Smooth muscle cell (in vitro differentiated cells): ENCODE results near the gene PCDH9. TPM values are rescaled to one million over a fixed set of nuclear protein-coding genes. Genes with fewer than 3 reads are reported as not detected.

ENCODE experiments used
- DNase-seq: peaks from one replicate; lab custom pipeline; 2025; ENCODE audit not compliant: unreplicated experiment; lab: John Stamatoyannopoulos, UW
- H2AFZ ChIP-seq: fragments of 200-600 bp; sonication (generic); 2 replicates; pipeline ENCODE4 v1.6.0; 2016; ENCODE audit warnings: antibody characterized with exemption, low read depth, mild to moderate bottlenecking
- H3F3A ChIP-seq: fragments of 200-600 bp; sonication (generic); 2 replicates; pipeline ENCODE4 v1.6.0; 2017; ENCODE audit warnings: antibody characterized with exemption, low read depth
- H3K27ac ChIP-seq: fragments of 200-600 bp; sonication (generic); 2 replicates; pipeline ENCODE4 v1.5.1; 2016; ENCODE audit warnings: low read depth, mild to moderate bottlenecking
- H3K27me3 ChIP-seq: fragments of 200-600 bp; sonication (generic); 2 replicates; pipeline ENCODE4 v1.6.1; 2016; ENCODE audit warnings: low read depth, mild to moderate bottlenecking
- H3K36me3 ChIP-seq: fragments of 200-600 bp; sonication (generic); 2 replicates; pipeline ENCODE4 v1.5.1; 2016; ENCODE audit warnings: low read depth
- H3K4me1 ChIP-seq: fragments of 200-600 bp; sonication (generic); 2 replicates; pipeline ENCODE4 v1.5.1; 2016; ENCODE audit warnings: low read depth
- H3K4me2 ChIP-seq: fragments of 200-600 bp; sonication (generic); 2 replicates; pipeline ENCODE4 v1.6.0; 2016; ENCODE audit warnings: mild to moderate bottlenecking
- H3K4me3 ChIP-seq: fragments of 200-600 bp; sonication (generic); 2 replicates; pipeline ENCODE4 v1.5.1; 2016; ENCODE audit warnings: mild to moderate bottlenecking
- H3K79me2 ChIP-seq: fragments of 200-600 bp; sonication (generic); 2 replicates; pipeline ENCODE4 v1.6.0; 2016; ENCODE audit warnings: low read depth, mild to moderate bottlenecking
- H3K9ac ChIP-seq: fragments of 200-600 bp; sonication (generic); 2 replicates; pipeline ENCODE4 v1.6.0; 2016; ENCODE audit warnings: low read depth
- H3K9me3 ChIP-seq: fragments of 200-600 bp; sonication (generic); replicated peaks from 2 replicates; pipeline ENCODE4 v1.5.1; 2016; ENCODE audit warnings: low read depth
- H4K20me1 ChIP-seq: fragments of 200-600 bp; sonication (generic); 2 replicates; pipeline ENCODE4 v1.6.0; 2016; ENCODE audit warnings: low read depth
- CTCF ChIP-seq: fragments of 200-600 bp; sonication (generic); IDR thresholded peaks from 2 replicates; pipeline ENCODE4 v1.5.1; 2017; ENCODE audit warnings: borderline replicate concordance, mild to moderate bottlenecking, antibody characterized with exemption; ENCODE audit not compliant: insufficient read depth, poor library complexity, severe bottlenecking
- WGBS: methylation state at CpG from one replicate; pipeline ENCODE4 v1.1.7; 2016; ENCODE audit warnings: low lambda C conversion rate; 5-methylcytosine and 5-hydroxymethylcytosine counted together
- polyA plus RNA-seq: library from polyadenylated mRNA; unstranded; fragments of >200 nt; fragmentation: Nextera tagmentation; extraction: Ambion mirVana; gene quantifications from 2 replicates; pipeline ENCODE4 v1.2.1, GENCODE V29; 2016
- total RNA-seq: library from RNA; depleted of rRNA; stranded (reverse); fragments of >200 nt; gene quantifications from 2 replicates; pipeline ENCODE4 v1.2.3, GENCODE V29; 2014

PCDH9 gene
- total and polyA plus RNA-seq, 2 experiments from 2014 or later = 0.65 to 1.9 TPM

- H3K4me3 ChIP-seq = no peak overlapping the region
- no peak overlapping the region for H3K27ac ChIP-seq
- H3K27me3 ChIP-seq = no peaks in the 10 kb centered on the region
- H3F3A ChIP-seq = peaks cover 10% of the 10 kb centered on the region
- peaks cover 5% of the 10 kb centered on the region for H3K4me1 ChIP-seq
- 94% methylated on average over 1 of the region's 1 CpG for WGBS
- DNase-seq = no peak
- no peaks in the 10 kb centered on the region for H3K79me2 ChIP-seq
- TF ChIP-seq CTCF = no peak
- no peak overlapping the region for H3K9ac ChIP-seq
- no peaks in the 10 kb centered on the region for H3K9me3 ChIP-seq
- H2AFZ ChIP-seq = no peak overlapping the region
- H3K36me3 ChIP-seq = no peaks in the 10 kb centered on the region
- no peak overlapping the region for H3K4me2 ChIP-seq
- no peaks in the 10 kb centered on the region for H4K20me1 ChIP-seq
These were observed 186.2 kb downstream of the PCDH9 start for GRCh38 chr13:67043901-67044300.

GRCh38 chr13:67042556-67042955 lies 187.6 kb downstream of the PCDH9 start:
- Histone ChIP-seq H3K9me3 (no peaks in the 10 kb centered on the region), H3K79me2 (no peaks in the 10 kb centered on the region), H3F3A (peaks cover 2% of the 10 kb centered on the region), H3K4me2 (no peak overlapping the region), H4K20me1 (no peaks in the 10 kb centered on the region), H3K27ac (no peak overlapping the region), H3K9ac (no peak overlapping the region), H2AFZ (no peak overlapping the region), H3K4me1 (no peaks in the 10 kb centered on the region), H3K4me3 (no peak overlapping the region), H3K36me3 (no peaks in the 10 kb centered on the region), H3K27me3 (no peaks in the 10 kb centered on the region)
- DNase-seq = no peak
- no peak for TF ChIP-seq CTCF
- WGBS = 50% methylated on average over 2 of the region's 2 CpGs

- Histone ChIP-seq H2AFZ (peak overlapping the region; percentile 47), H3K4me2 (peak overlapping the region; percentile 72), H3K9me3 (no peaks in the 10 kb centered on the region), H3F3A (no peaks in the 10 kb centered on the region), H3K4me3 (peak overlapping the region; percentile 13), H3K27me3 (no peaks in the 10 kb centered on the region), H3K4me1 (no peaks in the 10 kb centered on the region), H4K20me1 (no peaks in the 10 kb centered on the region), H3K27ac (no peak overlapping the region), H3K79me2 (no peaks in the 10 kb centered on the region), H3K9ac (no peak overlapping the region), H3K36me3 (no peaks in the 10 kb centered on the region)
- DNase-seq = no peak
- 43% methylated on average over 10 of the region's 10 CpGs for WGBS
- TF ChIP-seq CTCF = no peak
These were observed 193.3 kb downstream of the PCDH9 start for GRCh38 chr13:67036699-67037457.

GRCh38 chr13:67033170-67033569 lies 197.0 kb downstream of the PCDH9 start:
- Histone ChIP-seq H3K79me2 (no peaks in the 10 kb centered on the region), H4K20me1 (no peaks in the 10 kb centered on the region), H3K9ac (no peak overlapping the region), H3K27me3 (no peaks in the 10 kb centered on the region), H3K4me1 (no peaks in the 10 kb centered on the region), H3K4me3 (no peak overlapping the region), H3K27ac (no peak overlapping the region), H3F3A (no peaks in the 10 kb centered on the region), H3K36me3 (no peaks in the 10 kb centered on the region), H2AFZ (no peak overlapping the region), H3K9me3 (no peaks in the 10 kb centered on the region), H3K4me2 (no peak overlapping the region)
- WGBS = 84% methylated on average over 1 of the region's 1 CpG
- TF ChIP-seq CTCF = no peak
- DNase-seq = no peak
